Stimulated activated CD4-positive, alpha-beta T cell treated with anti-CD3 and anti-CD28 coated beads, Interleukin-1b, Interleukin-23, amount 100 ng/mL, for 48 hours (primary cell): ENCODE results near the gene GRB7.

Experiments
- DNase-seq: peaks from one replicate; pipeline ENCODE4 v3.0.0-alpha.2; 2020

GRB7 gene

GRCh38 chr17:39775031-39775430 is 37.3 kb downstream of the GRB7 start:
- no peak for DNase-seq

DNA sequence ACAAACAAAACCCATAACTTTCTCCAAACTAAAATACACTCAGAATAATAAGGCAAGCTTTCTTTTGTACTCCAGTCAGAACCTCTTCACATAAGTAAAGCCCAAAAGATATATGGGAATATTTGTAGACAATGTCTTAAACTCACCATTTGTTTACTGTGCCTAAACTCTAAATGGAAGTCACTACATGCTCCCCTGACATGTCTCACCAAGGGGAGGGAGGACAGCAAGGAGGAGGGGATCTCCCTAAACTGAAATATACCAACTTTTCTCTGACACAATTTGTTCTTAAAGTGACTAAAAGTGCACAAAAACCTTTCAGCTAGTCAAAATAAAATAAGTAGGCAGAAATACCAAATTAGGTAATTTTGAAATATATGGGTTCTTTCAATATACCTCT is 38.5 kb downstream of the GRB7 start:
- peak; percentile 32 for DNase-seq

DNA sequence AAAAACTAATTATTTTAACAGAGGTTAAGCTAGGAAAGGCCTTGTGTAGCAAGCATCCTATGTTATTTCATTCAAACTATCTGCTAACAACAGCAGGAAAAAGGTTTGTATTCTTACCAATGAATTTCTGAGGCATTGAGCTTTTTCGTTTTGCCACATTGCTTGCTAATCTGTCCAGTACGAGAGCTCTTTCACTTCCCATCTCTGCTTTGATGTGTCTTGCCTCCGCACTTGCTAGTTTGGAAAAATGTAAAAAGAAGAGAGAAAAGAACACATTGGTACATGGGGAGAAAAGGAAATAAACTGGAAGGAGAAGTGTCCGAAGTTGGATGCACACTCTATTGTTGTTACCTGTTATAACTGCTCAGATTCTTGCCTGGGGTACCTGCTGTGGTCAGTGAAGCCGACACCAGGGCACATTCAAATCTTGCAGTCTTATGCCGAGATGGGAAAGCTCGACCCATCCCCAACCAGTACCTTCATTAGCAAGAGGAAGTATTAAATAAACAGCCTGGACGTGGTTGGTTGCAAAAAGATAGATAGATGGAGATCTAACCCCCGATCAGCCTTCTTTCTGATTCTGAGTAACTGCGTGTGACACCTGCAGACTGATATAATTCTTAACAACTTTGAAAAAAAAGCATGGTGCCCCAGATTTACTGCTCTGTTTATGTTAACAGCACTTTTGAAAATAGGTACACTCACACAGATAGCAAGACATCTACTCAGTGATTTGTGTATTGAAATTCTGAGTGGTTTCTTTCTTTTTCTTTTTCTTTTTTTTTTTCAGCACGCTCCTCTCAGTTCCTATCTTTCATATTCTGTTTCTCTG is 40.0 kb downstream of the GRB7 start:
- no peak for DNase-seq

- no peak for DNase-seq
Measured at GRCh38 chr17:39781031-39781860, 43.5 kb downstream of the GRB7 start.

DNA sequence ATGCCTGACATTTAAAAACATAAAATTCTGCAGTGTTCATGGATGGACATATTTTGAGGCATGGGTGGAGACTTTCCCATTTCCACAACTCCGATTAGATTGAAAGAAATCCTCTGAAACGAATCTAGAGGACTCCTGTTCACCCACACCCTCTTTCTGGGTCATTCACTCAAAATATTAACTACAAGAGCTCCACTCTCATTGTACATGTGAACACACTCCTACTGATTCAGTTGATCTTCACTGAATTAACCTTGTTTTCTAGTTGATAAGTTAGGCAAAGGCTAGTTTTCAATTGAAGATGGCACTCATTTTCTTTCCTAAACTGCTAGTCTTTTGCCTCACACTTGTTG is 44.1 kb downstream of the GRB7 start:
- no peak for DNase-seq

DNA sequence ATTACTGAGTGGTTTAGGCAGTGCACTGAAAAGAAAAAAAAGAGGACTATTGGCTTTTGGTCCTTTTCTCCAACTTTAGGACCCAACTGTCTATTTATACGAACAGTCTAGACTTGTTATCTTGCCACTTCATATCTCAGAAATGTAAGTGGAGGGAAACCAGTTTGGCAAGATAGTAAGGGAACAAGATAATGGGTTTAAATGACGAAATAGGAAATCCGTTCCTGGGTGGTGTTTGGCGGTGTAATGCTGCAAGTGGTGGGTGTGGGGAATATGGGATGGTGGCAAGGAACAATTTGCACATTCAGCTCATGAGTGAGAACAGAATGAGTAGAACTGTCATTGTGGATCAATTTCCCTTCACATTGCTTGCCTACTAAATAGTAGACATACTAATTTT is 44.7 kb downstream of the GRB7 start:
- no peak for DNase-seq

- no peak for DNase-seq
Measured at GRCh38 chr17:39782980-39783379, 45.2 kb downstream of the GRB7 start.

GRCh38 chr17:39787041-39787440 is 49.3 kb downstream of the GRB7 start:
- no peak for DNase-seq

- no peak for DNase-seq
Measured at GRCh38 chr17:39787743-39788484, 50.2 kb downstream of the GRB7 start.

GRCh38 chr17:39791111-39791992 is 53.6 kb downstream of the GRB7 start:
- DNase-seq, result peak; percentile 69

DNA sequence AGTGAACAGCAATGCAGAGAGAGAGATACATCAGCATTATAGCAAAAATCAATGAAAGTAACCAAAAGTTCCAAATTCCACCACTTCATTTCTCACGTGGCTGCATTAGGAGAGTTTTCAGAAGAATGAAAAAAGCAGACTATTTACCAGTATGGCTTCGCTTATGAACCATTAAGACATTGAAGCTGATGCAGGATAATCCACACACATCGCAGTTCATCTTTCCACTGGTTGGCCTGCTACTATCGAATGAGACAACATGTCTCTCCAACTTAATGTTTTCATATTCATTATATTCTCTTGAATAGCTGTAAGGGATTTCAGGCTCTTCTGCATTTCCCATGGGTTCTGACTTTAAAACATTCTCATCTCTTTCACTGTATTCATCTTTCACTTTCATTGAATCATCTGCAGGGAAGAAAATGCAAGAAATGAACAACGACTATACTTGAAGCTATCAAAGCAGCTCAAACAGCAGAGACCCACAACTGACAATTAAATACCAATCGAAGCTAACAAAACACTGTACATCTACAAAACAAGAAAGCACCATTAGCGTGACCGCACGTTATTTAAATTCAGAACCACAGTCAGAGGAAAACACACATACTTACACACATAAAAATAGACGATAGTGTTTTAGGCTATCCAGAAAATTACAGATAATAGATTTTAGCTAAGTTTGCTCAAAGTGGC is 54.9 kb downstream of the GRB7 start:
- DNase-seq, result no peak

DNA sequence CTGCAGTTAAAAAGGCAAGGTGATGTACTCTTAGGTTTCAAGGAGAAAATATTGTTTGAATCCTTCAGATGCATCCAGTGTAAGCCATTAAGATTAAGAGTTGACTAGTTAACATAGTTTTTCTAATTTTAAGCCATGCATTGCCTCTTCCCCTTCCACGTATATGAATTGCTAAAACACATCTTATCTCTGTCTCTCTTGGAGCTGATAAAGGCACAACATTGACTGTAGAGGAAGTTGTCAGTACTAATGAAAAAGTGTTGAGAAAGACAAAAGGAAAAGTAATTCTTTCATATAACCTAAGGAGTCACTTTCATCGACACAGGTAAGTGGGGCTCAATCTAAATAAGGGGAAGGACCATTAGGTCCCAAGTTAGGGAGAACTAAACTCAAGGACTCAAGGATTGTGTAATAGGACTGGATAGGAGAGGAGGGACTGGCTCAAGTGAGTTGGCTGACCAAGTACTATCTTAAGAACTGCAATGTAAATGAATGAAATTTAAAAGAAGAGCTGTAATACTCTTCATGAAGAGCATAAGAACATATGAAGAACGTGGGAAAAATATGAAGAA is 55.6 kb downstream of the GRB7 start:
- DNase-seq, result no peak

DNA sequence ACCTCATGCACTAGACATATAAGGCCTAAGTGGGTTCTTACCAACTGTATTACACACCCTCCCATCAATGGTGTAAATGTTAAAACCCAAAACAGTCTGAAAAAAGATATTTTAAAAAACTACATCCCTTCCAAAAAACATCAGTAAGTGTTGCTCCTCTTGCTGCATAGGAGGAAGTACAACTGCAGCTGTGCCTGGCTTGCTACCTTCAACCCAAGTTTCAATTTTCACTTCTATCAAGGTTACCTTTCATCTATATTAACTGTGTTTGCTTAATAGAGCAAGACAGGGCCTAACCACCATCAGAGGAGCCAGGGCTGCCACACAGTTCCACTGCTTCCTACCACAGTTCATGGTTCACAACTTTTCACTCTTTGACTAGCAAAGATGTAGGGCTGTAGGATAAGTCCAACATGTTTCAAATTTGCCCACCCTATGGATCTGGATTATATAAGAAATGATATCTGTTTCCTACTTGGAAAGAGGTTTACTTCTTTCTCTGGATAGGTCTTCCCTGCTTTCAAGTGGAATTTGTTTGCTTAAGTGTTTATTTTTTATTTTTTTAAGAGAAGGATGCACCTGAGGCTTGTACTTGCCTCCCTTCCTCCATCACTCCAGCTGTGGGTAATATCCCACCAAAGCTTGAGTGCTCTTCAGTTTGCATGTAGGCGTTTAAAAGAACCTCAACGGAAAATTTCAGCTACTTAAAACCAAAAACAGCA is 56.7 kb downstream of the GRB7 start:
- no peak for DNase-seq
